Measurements from ENCODE around the gene FGF3.

DNA sequence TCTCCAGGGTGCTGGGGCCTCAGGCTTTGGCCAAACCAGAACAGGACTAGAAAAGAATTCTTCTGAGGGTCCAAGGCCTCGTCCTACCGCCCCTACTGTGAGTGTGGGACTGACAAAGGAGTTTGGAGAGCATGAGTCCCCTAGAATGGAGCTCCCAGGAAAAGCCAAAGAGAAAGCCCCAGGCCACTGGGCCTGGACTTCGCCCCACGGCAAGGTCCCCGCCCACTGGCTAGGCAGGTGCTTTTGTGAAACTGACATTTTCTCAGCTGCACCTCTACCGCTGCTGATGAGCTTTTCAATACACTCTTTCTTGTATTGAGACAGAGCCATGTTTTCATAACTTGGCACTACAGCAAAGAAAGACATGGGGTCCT lies 9.7 kb upstream of the FGF3 start:
- TF ChIP-seq POLR2A (IDR thresholded peaks at IDR 0.05; ENCODE audit: extremely low read depth, insufficient read length): no peak
- TF ChIP-seq, protein P1, sequence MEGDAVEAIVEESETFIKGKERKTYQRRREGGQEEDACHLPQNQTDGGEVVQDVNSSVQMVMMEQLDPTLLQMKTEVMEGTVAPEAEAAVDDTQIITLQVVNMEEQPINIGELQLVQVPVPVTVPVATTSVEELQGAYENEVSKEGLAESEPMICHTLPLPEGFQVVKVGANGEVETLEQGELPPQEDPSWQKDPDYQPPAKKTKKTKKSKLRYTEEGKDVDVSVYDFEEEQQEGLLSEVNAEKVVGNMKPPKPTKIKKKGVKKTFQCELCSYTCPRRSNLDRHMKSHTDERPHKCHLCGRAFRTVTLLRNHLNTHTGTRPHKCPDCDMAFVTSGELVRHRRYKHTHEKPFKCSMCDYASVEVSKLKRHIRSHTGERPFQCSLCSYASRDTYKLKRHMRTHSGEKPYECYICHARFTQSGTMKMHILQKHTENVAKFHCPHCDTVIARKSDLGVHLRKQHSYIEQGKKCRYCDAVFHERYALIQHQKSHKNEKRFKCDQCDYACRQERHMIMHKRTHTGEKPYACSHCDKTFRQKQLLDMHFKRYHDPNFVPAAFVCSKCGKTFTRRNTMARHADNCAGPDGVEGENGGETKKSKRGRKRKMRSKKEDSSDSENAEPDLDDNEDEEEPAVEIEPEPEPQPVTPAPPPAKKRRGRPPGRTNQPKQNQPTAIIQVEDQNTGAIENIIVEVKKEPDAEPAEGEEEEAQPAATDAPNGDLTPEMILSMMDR (IDR thresholded peaks at IDR 0.05; ENCODE audit: low read depth, low read length): no peak

All from NB4 (cell line).